ENCODE data around the gene ZNF334.

The ZNF334 gene

DNA sequence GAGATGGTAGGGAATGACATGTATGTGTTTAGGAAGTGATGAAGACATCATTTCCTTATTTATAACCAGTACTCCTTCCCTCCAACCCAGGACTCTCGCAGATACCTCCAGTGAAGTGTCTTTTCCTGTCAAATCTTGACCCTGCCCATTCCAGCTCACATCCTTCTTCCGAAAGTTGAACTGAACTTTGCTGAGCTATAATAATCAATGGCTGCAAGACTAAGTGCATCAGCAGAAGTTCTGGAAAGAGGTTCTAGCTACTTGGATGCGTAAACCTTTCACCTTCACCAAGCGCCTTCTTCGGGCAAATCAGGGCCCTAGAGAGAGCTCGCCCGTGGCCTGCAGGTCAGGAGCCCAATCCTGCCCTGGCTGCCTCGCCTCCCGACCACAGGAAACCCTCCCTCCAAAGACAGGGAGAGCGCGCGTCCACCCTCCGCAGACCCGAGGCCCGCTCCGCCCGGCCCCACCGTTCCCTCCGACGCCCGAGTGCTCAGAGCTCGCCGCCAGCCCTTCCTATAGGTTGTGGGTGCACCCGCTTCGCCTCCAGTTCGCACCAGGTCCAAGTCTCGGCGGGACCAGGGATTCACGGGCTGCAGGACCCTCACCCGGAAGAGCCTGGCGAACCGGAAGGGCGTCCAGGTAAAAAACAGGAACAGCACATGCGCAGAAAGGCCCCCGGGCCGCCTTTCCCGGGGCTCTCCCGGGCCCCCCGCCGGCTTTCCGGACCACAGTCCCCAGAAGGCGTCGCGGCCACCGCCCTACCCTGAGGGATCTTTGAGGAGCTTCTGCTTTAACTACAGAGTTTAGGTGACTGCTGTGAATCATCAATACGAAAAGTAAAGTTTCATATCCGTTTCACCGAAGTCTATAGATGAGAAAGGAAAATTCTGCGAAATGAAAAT, at the start of gene ZNF334:
TSS of gene ZNF334 (minus strand) at position 617 of the 902 bp plus-strand sequence. CDS start 1,457 bp downstream, outside the sequence.
- DNase-seq (ENCODE audit: low read depth in 2 of 3, low spot score in 1 of 3), result peak in 2 of 3 donors; percentile 43 to 48

DNA sequence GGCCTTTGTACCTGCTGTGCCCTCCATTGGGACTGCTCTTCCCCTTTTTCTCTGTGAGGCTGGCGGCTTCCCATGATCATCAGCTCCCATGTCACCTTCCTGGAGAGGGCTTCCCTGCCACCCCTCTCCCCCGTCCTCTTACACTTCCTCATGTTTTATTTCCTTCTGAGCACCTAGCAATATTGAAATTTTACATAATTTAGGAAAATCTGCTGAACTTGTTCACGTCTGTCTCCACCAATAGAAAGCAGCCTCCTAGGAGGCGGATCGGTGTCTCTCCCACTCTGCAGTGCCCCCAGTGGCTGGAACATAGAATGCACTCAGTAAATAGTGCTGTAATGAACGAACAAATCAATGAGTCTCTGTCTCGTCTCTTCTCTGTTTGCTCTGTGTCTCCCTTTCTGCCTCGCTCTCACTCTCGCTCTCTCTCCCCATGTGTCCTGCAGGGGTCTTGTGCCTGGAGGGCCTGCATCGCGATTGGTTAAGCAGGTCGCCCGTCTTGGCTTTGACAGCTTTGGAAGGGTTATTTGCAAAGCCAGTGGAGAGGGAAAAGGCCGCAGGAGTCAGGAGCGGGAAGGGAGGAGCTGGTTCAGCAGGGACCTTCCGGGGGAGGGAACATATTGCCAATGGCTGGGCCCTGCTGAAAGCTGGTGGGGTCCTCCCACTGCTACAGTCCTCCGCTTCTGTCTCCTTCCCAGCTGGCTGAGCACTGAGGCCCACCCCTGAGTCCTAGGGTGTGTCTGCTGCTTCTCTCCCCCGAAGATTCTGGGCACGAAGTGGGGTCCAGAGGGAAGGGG, 49.2 kb upstream of the ZNF334 start:
- peak; percentile 44 to 70 (median 54) for DNase-seq (ENCODE audit: low read depth in 2 of 3, low spot score in 1 of 3)

GRCh38 chr20:46562009-46562372, 48.6 kb upstream of the ZNF334 start:
- DNase-seq (ENCODE audit: low read depth in 2 of 3, low spot score in 1 of 3), result no peak

DNA sequence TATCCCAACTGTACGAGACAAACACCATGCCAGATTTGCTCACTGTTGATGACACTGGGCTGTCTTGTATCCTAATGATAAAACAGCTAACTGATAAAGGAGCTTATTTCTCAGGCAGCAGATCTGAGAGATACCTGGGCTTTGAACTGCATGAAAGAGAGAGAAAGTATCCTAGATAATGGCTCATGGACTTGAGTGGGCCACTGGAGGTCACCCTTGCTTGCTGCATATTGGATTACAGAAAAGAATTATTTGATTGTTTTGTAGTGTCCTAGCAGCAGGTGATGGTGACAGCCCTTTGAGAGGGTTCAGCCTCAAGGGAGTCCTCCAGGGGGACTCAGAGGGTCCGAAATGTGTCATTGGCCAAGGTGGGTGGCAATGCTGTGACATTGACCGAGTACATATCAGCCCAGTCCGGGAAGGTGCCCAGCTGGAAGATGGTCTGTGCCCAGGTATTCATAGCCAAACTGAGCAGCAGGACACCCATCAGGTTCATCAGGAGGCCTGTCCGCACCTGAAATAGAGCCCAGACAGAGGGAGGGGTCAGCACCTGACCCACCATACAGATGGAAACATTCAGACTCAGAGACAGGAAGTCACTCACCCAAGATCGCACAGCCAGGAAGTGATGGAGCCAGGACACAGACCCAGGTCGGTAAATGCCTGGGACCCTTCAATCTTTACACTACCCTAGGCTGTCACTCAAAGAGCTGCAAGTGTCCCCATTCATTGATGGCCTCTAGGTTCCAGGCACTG, 46.5 kb upstream of the ZNF334 start:
- no peak for DNase-seq (ENCODE audit: low read depth in 2 of 3, low spot score in 1 of 3)

GRCh38 chr20:46559001-46559400, 45.6 kb upstream of the ZNF334 start:
- no peak for DNase-seq (ENCODE audit: low read depth in 2 of 3, low spot score in 1 of 3)

DNA sequence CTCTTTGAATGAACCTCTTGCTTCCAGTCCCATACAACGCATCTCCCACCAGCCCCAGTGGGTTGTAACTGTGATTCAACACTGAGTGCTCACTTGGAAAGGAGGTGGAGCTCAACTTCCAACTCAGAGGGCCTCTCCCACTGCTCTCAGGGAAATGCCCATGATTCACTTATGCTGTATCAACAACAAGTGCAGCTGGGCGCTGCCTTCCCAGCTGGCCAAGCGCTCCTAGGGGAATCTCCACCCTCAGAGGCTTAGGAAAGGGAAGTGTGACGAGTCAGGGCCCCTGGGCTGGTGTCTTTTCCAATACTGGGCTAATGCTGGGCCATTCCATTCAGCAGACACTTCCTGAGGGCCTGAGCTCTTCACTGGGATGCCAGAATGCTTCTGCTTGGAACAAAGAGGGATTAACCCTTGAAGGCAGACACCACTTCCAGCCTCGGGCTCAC, 45.2 kb upstream of the ZNF334 start:
- DNase-seq (ENCODE audit: low read depth in 2 of 3, low spot score in 1 of 3), result peak; percentile 54 to 67 (median 56)

DNA sequence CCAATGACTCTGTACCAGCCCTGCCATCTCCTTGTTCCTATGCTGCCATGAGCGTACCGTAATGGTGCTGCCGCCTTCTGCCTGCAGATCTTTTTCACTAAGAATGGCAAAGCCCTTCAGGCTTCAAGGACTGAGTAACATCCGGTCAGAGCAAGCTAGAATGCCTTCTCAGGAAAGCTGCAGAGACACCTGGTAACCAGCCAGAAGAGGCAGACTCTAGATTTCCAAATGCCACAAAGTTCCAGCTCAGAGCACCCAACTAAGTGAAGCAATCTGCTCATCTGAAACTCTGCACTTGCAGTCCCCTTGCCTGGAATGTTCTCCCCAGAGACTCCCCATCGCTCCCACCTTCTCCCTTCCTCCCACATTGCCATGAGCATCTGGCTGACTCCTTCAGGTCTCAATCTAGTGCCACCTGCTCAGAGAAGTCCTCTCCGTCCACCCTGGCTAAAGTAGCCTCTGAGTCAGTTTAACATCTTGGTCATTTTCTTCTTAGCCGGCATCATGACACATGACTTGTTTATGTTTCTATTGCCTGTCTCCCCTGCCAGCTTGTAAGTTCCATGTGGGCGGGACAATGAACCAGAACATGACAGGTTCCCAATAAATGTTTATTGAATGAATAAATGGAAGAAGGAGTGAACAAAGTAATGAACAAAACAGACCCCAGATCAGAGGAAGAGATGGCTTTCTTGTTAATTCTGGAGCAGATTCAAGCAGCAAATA, 44.0 kb upstream of the ZNF334 start:
- DNase-seq (ENCODE audit: low read depth in 2 of 3, low spot score in 1 of 3), result no peak

DNA sequence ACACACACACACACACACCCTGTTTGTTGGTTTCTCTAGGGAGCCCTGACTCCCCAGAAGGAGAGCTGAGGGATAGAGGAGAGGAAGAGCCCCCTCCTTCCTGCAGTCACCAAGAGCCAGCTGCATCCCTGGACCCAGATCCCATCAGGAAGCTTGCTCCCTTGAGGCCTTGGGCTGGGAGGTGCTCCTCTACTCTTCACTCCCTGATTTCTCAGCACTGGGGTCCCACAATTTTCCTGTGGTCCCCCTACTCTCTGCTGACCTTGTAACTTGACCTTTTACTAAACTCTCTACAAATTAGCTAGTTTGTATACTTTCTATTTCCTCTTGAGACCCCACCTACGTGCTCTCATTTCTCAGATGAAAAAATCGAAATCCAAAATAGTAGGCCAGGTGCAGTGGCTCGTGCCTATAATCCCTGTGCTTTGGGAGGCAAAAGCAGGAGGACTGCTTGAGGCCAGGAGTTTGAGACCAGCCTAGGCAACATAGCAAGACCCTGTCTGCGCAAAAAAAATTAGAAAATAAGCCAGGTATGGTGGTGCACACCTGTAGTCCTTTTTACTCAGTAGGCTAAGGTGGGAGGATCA, 42.1 kb upstream of the ZNF334 start:
- no peak for DNase-seq (ENCODE audit: low read depth in 2 of 3, low spot score in 1 of 3)

GRCh38 chr20:46554828-46555227, 41.5 kb upstream of the ZNF334 start:
- no peak for DNase-seq (ENCODE audit: low read depth in 2 of 3, low spot score in 1 of 3)

- no peak for DNase-seq (ENCODE audit: low read depth in 2 of 3, low spot score in 1 of 3)
Measured at GRCh38 chr20:46553926-46554325, 40.6 kb upstream of the ZNF334 start.

DNA sequence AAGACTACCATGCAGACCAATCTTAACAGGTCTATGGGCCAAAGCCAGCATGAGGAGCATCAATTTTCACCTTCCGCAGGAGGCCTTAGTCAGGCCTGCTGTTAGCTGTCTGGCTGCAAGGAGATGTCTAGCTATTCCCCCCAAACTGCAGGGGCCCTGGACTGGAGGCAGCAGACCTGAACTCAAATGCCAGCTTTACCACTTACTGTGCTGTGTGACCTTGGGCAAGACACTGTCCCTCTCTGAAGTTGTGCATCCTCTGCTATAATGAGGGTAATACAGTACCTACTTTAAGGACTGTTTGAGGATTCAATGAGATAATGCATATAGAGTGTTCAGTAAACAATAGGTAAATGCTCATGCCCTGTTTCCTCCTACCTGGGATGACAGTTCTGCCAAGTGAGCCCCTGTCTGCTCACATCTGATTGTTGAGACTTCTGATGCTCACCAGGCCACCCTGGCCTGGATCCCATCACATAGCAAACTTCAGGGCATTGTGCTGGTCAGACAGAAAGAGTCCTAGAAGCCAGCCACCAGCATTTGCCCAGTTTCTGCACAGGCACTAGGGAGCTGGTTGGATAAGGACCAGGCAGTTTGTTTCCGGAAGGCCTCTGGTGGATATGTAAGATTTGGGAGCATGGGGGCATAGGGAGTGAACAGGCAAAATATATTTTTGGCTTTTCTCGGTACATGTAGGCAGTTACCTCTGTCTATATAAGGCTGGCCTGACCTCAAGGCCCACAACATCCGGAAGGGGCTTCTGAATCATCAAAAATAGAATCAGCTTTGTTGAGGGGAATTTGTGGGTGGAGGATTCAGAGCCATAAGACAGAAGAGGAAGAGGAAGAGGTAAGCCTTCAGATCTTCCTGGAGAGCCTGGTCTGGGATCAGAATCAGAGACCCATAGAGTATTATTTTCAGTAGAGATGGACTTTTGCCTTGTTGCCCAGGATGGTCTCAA, 39.4 kb upstream of the ZNF334 start:
- DNase-seq (ENCODE audit: low read depth in 2 of 3, low spot score in 1 of 3), result peak; percentile 34 to 42 (median 40)

GRCh38 chr20:46551522-46552381, 38.4 kb upstream of the ZNF334 start:
- DNase-seq (ENCODE audit: low read depth in 2 of 3, low spot score in 1 of 3), result no peak

- no peak for DNase-seq (ENCODE audit: low read depth in 2 of 3, low spot score in 1 of 3)
Measured at GRCh38 chr20:46550461-46550860, 37.1 kb upstream of the ZNF334 start, which contains the start of gene OCSTAMP. Gene OCSTAMP, minus strand, starts transcription at chr20:46550654. Its CDS starts 94 bp downstream, at chr20:46550560.

DNA sequence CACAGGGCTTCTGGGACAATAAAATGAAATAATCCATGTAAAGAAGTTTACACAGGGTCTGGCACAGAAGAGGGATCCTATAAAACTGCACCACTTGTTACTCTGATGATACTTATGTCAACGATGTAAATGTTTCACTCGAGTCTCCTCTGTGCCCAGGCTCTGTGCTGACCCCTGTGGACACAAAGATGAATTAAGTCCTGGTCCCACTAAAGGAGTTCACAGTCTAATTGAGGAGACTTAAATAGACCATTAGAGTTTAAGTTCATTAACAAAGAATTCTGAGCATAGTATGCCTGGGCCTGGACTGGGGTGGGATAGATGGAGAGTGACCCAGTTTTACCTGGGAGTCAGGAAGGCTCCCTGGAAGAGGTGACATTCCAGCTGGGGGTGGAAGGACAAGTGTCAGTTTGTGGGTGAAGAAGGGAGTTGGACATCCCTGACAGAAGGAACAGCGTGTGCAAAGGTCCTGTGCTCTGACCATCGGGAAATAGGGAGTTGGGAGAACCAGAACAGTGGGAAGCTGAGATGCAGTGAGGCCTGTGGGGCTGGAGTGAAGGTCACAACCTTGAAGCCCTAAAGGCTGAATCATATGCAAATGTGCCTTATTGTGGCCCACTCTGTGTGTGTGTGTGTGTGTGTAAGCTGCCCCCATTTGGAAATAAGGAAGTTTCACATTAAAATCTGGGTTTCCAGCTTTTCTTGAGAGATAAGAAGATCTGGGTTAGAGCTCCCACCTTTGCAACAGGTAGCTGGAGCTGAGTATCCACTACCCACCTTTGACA, 36.0 kb upstream of the ZNF334 start:
- no peak for DNase-seq (ENCODE audit: low read depth in 2 of 3, low spot score in 1 of 3)

- no peak for DNase-seq (ENCODE audit: low read depth in 2 of 3, low spot score in 1 of 3)
Measured at GRCh38 chr20:46548688-46549087, 35.3 kb upstream of the ZNF334 start.

- DNase-seq (ENCODE audit: low read depth in 2 of 3, low spot score in 1 of 3), result no peak
Measured at GRCh38 chr20:46547995-46548394, 34.6 kb upstream of the ZNF334 start.

DNA sequence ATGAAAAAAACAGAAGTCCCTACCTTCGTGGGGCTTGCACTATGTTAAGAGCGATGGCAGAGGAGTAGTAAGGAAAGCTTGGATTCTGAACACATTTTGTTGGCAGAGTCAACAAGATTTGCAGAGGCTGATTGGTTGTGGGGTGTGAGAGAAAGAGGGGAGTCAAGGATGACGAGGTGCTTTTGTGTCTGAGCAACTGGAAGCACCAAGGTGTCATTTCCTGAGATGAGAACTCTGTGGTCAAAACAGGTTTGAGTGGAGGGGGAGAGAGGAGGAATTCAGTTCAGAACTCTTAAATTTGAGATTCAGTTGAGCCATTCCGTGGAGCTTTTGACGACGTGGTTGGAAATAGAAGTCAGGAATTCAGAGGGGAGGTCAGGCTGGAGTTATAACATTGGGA, 33.6 kb upstream of the ZNF334 start:
- DNase-seq (ENCODE audit: low read depth in 2 of 3, low spot score in 1 of 3), result no peak
